ENCODE data around the gene ZBTB7A.

ZBTB7A gene

GRCh38 chr19:4075373-4075772 lies 8.7 kb upstream of the ZBTB7A start:
- H3K4me2 ChIP-seq (ENCODE audit: low read depth, low read length, poor library complexity, severe bottlenecking): no peak overlapping the region

DNA sequence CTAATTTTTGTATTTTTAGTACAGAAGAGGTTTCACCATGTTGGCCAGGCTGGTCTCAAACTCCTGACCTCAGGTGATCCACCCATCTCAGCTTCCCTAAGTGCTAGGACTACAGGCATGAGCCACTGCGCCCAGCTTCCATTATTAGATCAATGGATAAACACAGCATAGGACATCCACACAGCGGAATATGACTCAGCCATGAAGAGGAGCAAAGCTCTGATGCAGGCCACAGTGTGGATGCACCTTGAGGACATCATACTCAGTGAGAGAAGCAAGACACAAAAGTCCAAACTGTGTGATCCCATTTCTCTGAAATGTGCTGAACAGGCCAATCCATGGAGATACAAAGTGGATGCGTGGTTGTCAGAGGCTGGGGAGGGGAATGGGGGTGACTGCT lies 4.9 kb upstream of the ZBTB7A start:
- H3K9me2 ChIP-seq (replicated peaks; ENCODE audit: low read depth, low read length): no peaks in the 10 kb centered on the region
- no peak overlapping the region for H3K4me3 ChIP-seq (ENCODE audit: low read length, poor library complexity, severe bottlenecking)
- peaks cover 9% of the 10 kb centered on the region; the same call in 1 of the 2 replicates for H3K79me2 ChIP-seq (ENCODE audit: insufficient read depth, low read length)
- TF ChIP-seq CTCF (conservative IDR thresholded peaks at IDR 0.05; ENCODE audit: low read length) (no peak), EZH2phosphoT487 (IDR thresholded peaks at IDR 0.05; ENCODE audit: borderline replicate concordance) (no peak)
- no peak overlapping the region for H3K4me2 ChIP-seq (ENCODE audit: low read depth, low read length, poor library complexity, severe bottlenecking)
- no peak overlapping the region for H3K9ac ChIP-seq (ENCODE audit: low read depth, low read length, poor library complexity, severe bottlenecking)
- H3K36me3 ChIP-seq (ENCODE audit: insufficient read depth, low read length): no peaks in the 10 kb centered on the region
- no peaks in the 10 kb centered on the region for H4K20me1 ChIP-seq (ENCODE audit: insufficient read depth, low read length, poor library complexity, severe bottlenecking)
- H3K9me3 ChIP-seq (ENCODE audit: insufficient read depth, low read depth, low read length): no peaks in the 10 kb centered on the region
- no peaks in the 10 kb centered on the region for H3F3A ChIP-seq (ENCODE audit: low read depth)
- no peak overlapping the region for H2AFZ ChIP-seq (ENCODE audit: low read length)
- peaks cover 5% of the 10 kb centered on the region for H3K4me1 ChIP-seq (ENCODE audit: insufficient read depth, low read length, poor library complexity, severe bottlenecking)
- no peaks in the 10 kb centered on the region for H3K27me3 ChIP-seq (ENCODE audit: insufficient read depth, low read length, poor library complexity, severe bottlenecking)

More at GRCh38 chr19:4075373-4075772, 8.7 kb upstream of the ZBTB7A start:
- TF ChIP-seq CTCF (conservative IDR thresholded peaks at IDR 0.05; ENCODE audit: low read length): no peak
- no peak overlapping the region for H3K4me3 ChIP-seq (ENCODE audit: low read length, poor library complexity, severe bottlenecking)
- no peaks in the 10 kb centered on the region for H3K4me1 ChIP-seq (ENCODE audit: insufficient read depth, low read length, poor library complexity, severe bottlenecking)
- no peaks in the 10 kb centered on the region for H4K20me1 ChIP-seq (ENCODE audit: insufficient read depth, low read length, poor library complexity, severe bottlenecking)
- H3F3A ChIP-seq (ENCODE audit: low read depth): no peaks in the 10 kb centered on the region
- H3K9me2 ChIP-seq (replicated peaks; ENCODE audit: low read depth, low read length): no peaks in the 10 kb centered on the region
- no peaks in the 10 kb centered on the region for H3K79me2 ChIP-seq (ENCODE audit: insufficient read depth, low read length)
- H2AFZ ChIP-seq (ENCODE audit: low read length): no peak overlapping the region
- H3K36me3 ChIP-seq (ENCODE audit: insufficient read depth, low read length): no peaks in the 10 kb centered on the region
- no peak overlapping the region for H3K9ac ChIP-seq (ENCODE audit: low read depth, low read length, poor library complexity, severe bottlenecking)
- H3K9me3 ChIP-seq (ENCODE audit: insufficient read depth, low read depth, low read length): no peaks in the 10 kb centered on the region
- H3K27me3 ChIP-seq (ENCODE audit: insufficient read depth, low read length, poor library complexity, severe bottlenecking): no peaks in the 10 kb centered on the region

DNA sequence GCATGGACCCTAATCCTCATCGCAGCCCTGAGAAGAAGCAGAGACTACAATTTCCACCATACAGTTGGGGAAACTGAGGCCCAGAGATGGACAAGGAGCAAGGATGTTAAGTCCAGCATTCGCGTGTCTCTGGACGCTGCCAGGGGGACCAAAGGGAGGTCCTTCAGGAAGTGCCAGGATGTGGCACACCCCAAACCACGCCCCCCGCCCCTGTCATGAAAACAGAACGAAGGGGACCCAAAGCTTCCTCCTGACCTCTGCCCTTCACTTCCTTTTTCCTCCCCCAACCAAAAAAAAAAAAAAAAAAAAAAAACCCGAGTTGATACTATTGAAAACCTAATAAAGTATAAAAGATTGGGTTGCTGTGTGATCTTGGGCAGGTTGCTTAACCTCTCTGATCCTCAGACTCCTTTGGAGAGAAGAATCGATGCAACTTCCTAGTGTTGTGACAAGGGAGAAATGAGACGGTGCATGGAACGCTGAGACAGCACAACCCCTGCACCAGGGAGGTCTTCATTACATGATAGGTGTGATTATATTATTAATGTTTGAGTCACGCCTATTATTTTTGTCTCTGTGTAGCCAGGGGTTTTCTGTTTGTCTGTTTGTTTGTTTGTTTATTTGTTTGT lies 2.7 kb upstream of the ZBTB7A start:
- Histone ChIP-seq H3K4me3 (ENCODE audit: low read length, poor library complexity, severe bottlenecking) (no peak overlapping the region), H3K9me3 (ENCODE audit: insufficient read depth, low read depth, low read length) (no peaks in the 10 kb centered on the region), H3K9ac (ENCODE audit: low read depth, low read length, poor library complexity, severe bottlenecking) (no peak overlapping the region), H3K36me3 (ENCODE audit: insufficient read depth, low read length) (no peaks in the 10 kb centered on the region), H3K9me2 (replicated peaks; ENCODE audit: low read depth, low read length) (no peaks in the 10 kb centered on the region), H3K27me3 (ENCODE audit: insufficient read depth, low read length, poor library complexity, severe bottlenecking) (no peaks in the 10 kb centered on the region), H2AFZ (ENCODE audit: low read length) (no peak overlapping the region), H3F3A (ENCODE audit: low read depth) (no peaks in the 10 kb centered on the region), H3K4me1 (ENCODE audit: insufficient read depth, low read length, poor library complexity, severe bottlenecking) (peaks cover 7% of the 10 kb centered on the region), H3K79me2 (ENCODE audit: insufficient read depth, low read length) (peaks cover 16% of the 10 kb centered on the region), H3K4me2 (ENCODE audit: low read depth, low read length, poor library complexity, severe bottlenecking) (peak overlapping the region; percentile 97), H4K20me1 (ENCODE audit: insufficient read depth, low read length, poor library complexity, severe bottlenecking) (peaks cover 9% of the 10 kb centered on the region)
- TF ChIP-seq CTCF (conservative IDR thresholded peaks at IDR 0.05; ENCODE audit: low read length) (no peak), EZH2phosphoT487 (IDR thresholded peaks at IDR 0.05; ENCODE audit: borderline replicate concordance) (no peak)

All from Loucy (cell line).